Thymus (tissue), 11 donors: ENCODE data around the gene UPP2. TPM values are rescaled to one million over a fixed set of nuclear protein-coding genes. Genes with fewer than 3 reads are reported as not detected.
A peak's percentile ranks its signal among the peaks of the same experiment; 100 is the strongest.

Experiments used
- DNase-seq, 9 donors: peaks; one replicate each; pipeline ENCODE4 v3.0.0-alpha.2; 2013; ENCODE audit warnings: low spot score in 9 of 9, low read depth in 6 of 9, missing footprints in 1 of 9
- H3K27ac ChIP-seq, 2 donors: one replicate each; pipeline ENCODE4 v1.5.1; 2013; ENCODE audit warnings: control low read depth in 1 of 2, low read depth in 1 of 2, low read length in 1 of 2, mild to moderate bottlenecking in 1 of 2, moderate library complexity in 1 of 2
- H3K27me3 ChIP-seq, 2 donors: one replicate each; pipeline ENCODE4 v1.5.1; 2013; ENCODE audit warnings: low read length in 1 of 2; ENCODE audit not compliant: control insufficient read depth in 2 of 2, insufficient read depth in 1 of 2
- H3K36me3 ChIP-seq, 2 donors: one replicate each; pipeline ENCODE4 v1.5.1; 2013; ENCODE audit warnings: low read length in 1 of 2, mild to moderate bottlenecking in 1 of 2, moderate library complexity in 1 of 2; ENCODE audit not compliant: control insufficient read depth in 2 of 2, insufficient read depth in 2 of 2
- H3K4me1 ChIP-seq, 2 donors: one replicate each; pipeline ENCODE4 v1.5.1; 2013; ENCODE audit warnings: low read length in 2 of 2; ENCODE audit not compliant: control insufficient read depth in 2 of 2, insufficient read depth in 2 of 2
- H3K4me3 ChIP-seq, 2 donors: one replicate each; pipeline ENCODE4 v1.5.1; 2013; ENCODE audit warnings: low read length in 2 of 2, control low read depth in 1 of 2, mild to moderate bottlenecking in 1 of 2
- H3K9me3 ChIP-seq, 2 donors: one replicate each; pipeline ENCODE4 v1.5.1; 2013; ENCODE audit warnings: low read length in 1 of 2, mild to moderate bottlenecking in 1 of 2; ENCODE audit not compliant: control insufficient read depth in 2 of 2, insufficient read depth in 1 of 2
- WGBS: extraction: QIAGEN DNeasy Blood & Tissue Kit; methylation state at CpG from one replicate; pipeline ENCODE4 v1.1.7; 2013; 5-methylcytosine and 5-hydroxymethylcytosine counted together
- polyA plus RNA-seq: library from polyadenylated mRNA; stranded (reverse); fragments of 200-250 nt; gene quantifications from one replicate; pipeline ENCODE4 v1.2.3, GENCODE V29; 2013
- total RNA-seq: library from RNA; stranded (reverse); fragments of 120-200 nt; gene quantifications from one replicate; pipeline ENCODE4 v1.2.4, GENCODE V29; 2013
- donor health status: healthy.

UPP2 gene
- total and polyA plus RNA-seq, 2 donors, result 0.50 TPM; not detected in 1

DNA sequence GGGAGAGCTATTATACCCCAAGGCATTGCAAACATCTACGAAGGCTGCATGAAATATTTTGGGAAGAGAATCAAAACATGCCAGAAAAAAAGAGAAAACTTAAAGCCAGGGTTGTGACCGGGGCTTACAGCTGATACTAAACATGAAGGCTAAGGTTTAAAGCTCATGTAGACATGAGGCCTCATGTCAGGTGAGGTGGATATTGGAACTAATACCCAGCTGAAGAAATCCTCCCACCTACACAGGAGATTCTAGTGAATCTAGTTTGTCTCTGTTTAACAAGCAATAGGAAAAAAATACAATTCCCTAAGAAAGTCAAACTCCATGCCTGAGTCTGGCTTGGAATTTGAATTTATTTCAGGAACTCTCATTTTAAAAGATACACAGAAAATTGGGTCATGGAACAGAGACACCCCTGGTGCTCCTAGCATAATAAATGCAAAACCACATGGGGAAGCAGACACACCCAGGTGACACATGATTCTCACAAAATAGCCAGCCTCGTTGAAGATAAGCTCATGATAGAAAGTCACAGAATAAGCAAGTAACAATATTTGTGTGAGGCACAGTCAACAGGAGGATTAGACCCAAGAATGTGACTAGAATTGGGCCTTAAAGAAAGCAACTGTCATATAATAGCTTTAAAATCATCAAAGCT, 42.2 kb downstream of the UPP2 start:
- Histone ChIP-seq H3K27ac (no peak overlapping the region), H3K9me3 (no peaks in the 10 kb centered on the region), H3K4me3 (no peak overlapping the region), H3K36me3 (no peaks in the 10 kb centered on the region), H3K27me3 (no peaks in the 10 kb centered on the region), H3K4me1 (no peaks in the 10 kb centered on the region)
- 88% methylated on average over 3 of the region's 3 CpGs for WGBS
- DNase-seq, result no peak

DNA sequence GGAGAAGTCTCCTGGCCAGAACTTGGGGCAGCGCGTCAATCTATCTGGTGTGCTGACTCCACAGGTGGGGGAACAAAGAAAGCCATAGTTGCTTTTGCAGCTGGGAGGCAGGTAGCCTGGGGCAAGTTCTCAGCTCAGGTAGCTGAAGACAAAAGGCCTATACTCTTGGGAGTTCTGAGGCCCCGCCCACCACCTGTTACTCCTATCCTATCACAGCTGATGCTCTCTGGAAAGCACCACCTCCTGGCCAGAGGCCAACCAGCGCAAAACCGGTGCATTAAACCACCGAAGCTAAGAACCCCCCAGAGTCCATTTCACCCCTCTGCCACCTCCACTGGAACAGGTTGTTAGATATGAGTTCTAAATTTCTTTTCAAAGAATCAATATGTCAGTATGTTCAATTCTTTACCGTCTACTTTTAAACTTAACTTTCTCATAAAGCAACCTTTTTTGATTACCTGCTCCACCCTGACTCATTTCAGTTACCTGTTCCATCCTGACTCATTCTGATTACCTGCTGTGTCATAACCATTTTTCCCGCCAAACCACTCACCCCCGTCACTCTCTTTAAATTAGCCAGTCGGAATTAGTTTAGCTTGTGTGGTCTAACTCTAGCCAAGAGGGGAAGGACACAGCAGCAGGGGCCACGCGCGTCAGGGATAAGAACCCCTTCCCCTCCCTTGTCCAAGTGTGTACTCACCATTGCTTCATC, 43.4 kb downstream of the UPP2 start:
- Histone ChIP-seq H3K4me1 (no peaks in the 10 kb centered on the region), H3K27me3 (no peaks in the 10 kb centered on the region), H3K4me3 (no peak overlapping the region), H3K9me3 (no peaks in the 10 kb centered on the region), H3K27ac (no peak overlapping the region), H3K36me3 (no peaks in the 10 kb centered on the region)
- WGBS, result 95% methylated on average over 13 of the region's 13 CpGs
- DNase-seq, result no peak

DNA sequence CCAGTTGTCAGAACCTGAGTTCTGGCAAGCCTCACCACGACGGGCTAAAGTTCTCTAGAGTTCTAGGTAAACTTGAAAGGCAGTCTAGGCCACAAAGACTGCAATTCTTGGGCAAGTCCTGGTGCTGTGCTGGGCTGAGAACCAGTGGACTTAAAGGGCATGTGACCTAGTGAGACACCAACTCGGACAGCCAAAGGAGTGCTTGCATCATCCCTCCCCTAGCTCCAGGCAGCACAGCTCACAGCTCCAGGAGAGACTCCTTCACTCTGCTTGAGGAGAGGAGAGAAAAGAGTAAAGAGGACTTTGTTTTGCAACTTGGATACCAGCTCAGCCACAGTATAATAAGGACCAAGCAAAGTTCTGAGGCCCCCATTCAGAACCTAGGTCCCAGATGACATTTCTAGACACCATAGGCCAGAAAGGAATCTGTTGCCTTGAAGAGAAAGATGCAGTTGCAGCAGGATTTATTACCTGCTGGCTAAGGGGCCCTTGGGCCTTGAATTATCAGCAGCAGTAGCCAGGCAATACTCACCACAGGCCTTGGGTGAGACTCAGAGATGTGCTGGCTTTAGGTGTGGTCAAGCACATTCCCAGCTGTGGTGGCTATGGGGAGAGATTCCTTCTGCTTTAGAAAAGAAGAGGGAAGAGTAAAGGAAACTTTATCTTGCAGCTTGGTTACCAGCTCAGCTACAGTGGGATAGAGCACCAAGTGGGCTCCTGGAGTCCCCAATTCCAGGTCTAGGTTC, 51.8 kb downstream of the UPP2 start:
- no peak for DNase-seq
- H3K4me1 ChIP-seq, result no peaks in the 10 kb centered on the region
- no peak overlapping the region for H3K27ac ChIP-seq
- no peaks in the 10 kb centered on the region for H3K27me3 ChIP-seq
- H3K4me3 ChIP-seq, result no peak overlapping the region
- H3K9me3 ChIP-seq, result peaks cover 0 to 4% of the 10 kb centered on the region in 2 donors
- WGBS, result 75% methylated on average over 3 of the region's 3 CpGs
- no peaks in the 10 kb centered on the region for H3K36me3 ChIP-seq

DNA sequence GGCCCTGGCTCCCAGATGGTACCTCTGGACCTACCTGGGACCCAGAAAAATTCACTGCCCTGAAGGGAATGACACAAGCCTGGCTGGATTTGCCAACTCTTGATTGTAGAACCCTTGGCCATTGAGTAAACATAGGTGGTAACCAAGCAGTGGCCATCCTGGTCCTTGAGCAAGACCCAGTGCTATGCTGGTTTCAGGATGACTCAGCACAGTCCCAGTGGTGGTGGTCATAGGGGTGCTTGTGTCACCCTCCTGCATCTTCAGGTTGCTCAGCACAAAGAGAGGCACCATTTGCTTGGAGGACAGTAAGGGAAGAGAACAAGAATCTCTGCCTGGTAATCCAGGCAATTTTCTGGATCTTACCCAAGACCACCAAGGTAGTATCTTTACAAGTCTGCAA, 52.9 kb downstream of the UPP2 start:
- no peak for DNase-seq
- H3K4me1 ChIP-seq, result no peaks in the 10 kb centered on the region
- H3K36me3 ChIP-seq, result no peaks in the 10 kb centered on the region
- no peak overlapping the region for H3K27ac ChIP-seq
- peaks cover 0 to 4% of the 10 kb centered on the region in 2 donors for H3K9me3 ChIP-seq
- no peak overlapping the region for H3K4me3 ChIP-seq
- H3K27me3 ChIP-seq, result no peaks in the 10 kb centered on the region

DNA sequence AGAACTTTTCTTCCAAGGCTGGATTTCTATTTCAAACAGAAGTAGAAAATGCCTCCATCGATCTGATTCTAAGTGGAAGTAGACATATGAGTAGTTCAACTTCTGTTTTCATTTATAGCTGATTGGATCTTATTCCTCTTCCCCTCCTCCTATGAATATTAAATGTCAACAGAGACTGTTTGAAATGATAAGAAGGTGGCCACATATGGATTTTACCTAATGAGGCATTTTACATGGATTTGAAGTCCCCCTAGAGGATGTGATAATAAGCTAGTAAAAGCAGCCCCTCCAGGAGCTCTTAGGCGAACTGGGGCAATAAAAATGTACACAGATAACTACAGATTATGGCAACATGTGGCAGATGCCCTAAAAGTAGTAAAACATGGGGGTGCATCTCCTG, 71.0 kb downstream of the UPP2 start:
- Histone ChIP-seq H3K9me3 (no peaks in the 10 kb centered on the region), H3K27me3 (no peaks in the 10 kb centered on the region), H3K4me3 (no peak overlapping the region), H3K27ac (no peak overlapping the region), H3K36me3 (no peaks in the 10 kb centered on the region), H3K4me1 (no peaks in the 10 kb centered on the region)
- WGBS, result 48% methylated on average over 2 of the region's 2 CpGs
- DNase-seq, result no peak

DNA sequence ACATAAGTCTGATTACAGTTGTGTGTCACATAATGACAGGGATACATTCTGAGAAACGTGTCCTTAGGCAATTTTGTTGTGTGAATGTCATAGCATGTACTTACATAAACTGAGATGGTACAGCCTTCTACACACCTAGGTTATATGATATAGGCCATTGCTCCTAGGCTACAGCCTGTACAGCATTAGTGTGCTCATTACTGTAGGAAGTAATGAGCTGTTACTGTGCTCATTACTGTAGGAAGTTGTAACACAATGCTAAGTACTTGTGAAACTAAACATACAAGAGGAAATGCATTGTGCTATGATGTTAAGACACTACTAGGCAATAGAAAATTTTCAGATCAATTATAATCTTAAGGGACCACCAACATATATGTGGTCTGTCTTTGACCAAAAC, 72.8 kb downstream of the UPP2 start:
- Histone ChIP-seq H3K9me3 (no peaks in the 10 kb centered on the region), H3K27me3 (no peaks in the 10 kb centered on the region), H3K36me3 (no peaks in the 10 kb centered on the region), H3K27ac (no peak overlapping the region), H3K4me3 (no peak overlapping the region), H3K4me1 (no peaks in the 10 kb centered on the region)
- 87% methylated on average over 1 of the region's 1 CpG for WGBS
- DNase-seq, result no peak

DNA sequence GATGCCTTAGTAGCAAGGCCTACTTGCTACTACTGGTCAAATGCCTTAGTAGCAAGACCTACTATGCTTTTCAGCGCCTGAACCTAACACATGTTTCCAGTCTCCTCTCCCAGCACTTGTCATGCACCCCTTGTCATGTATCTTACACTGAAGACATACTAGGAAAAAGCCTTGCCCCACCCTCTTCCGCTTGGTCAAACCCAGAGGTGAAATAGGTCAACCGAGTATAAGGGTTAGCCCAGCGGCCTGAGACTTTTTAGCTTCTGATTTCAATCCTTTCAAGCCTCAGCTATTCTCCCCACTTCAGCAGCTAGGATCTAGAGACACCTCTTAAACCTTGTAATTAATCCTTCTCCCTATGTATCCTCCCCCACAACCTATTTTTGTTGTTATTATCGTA, 73.3 kb downstream of the UPP2 start:
- no peak overlapping the region for H3K4me3 ChIP-seq
- no peaks in the 10 kb centered on the region for H3K9me3 ChIP-seq
- no peaks in the 10 kb centered on the region for H3K4me1 ChIP-seq
- no peak overlapping the region for H3K27ac ChIP-seq
- no peaks in the 10 kb centered on the region for H3K36me3 ChIP-seq
- WGBS, result 96% methylated on average over 5 of the region's 5 CpGs
- DNase-seq, result no peak
- no peaks in the 10 kb centered on the region for H3K27me3 ChIP-seq

DNA sequence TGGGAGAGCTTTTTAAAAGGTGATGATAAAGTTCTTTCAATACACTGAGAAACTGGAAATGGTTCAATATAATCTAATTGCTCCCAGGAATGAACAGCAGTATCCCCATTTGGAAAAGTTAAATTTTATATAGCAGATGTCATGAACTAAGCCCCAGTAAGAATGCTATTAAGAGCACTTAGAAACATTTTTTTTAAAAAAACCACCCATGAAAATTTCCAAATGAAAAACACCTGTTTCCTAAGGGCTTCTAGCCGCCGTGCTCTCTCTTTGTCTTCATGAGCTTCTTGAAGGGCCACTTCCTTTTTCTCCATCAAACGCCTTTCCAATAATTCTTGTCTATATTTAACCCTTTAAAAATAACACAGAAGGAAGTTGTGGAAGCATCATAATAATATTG, 77.0 kb downstream of the UPP2 start:
- Histone ChIP-seq H3K27me3 (peaks cover 0 to 4% of the 10 kb centered on the region in 2 donors), H3K9me3 (no peaks in the 10 kb centered on the region), H3K4me3 (no peak overlapping the region), H3K27ac (no peak overlapping the region), H3K4me1 (no peaks in the 10 kb centered on the region), H3K36me3 (no peaks in the 10 kb centered on the region)
- 6% methylated on average over 3 of the region's 3 CpGs for WGBS
- no peak for DNase-seq

DNA sequence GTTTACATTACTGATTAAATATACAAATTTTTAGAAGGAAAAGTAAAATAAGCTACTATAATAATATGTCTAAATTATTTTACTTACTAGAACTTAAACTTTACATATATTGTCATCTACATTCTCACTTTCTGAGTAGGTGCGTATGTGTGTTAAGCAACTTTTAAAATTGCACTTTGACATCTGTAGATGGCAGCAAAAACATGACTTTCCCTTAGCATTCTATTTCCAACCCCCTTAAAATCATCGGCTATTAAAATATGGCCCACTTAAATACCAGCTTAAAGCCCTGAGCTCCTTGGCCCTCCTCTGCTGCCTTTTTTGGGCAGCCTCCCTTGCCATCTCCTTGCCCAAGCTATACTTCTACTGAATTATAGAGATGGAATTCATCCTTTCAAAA, 78.0 kb downstream of the UPP2 start:
- Histone ChIP-seq H3K27ac (no peak overlapping the region), H3K9me3 (no peaks in the 10 kb centered on the region), H3K4me3 (no peak overlapping the region), H3K27me3 (peaks cover 0 to 4% of the 10 kb centered on the region in 2 donors), H3K4me1 (no peaks in the 10 kb centered on the region), H3K36me3 (no peaks in the 10 kb centered on the region)
- 42% methylated on average over 2 of the region's 2 CpGs for WGBS
- DNase-seq, result peak in 2 of 9 donors; percentile 5 to 16
